Measurements from ENCODE around the gene CALY. TPM values are rescaled to one million over a fixed set of nuclear protein-coding genes. Genes with fewer than 3 reads are reported as not detected.
A peak's percentile ranks its signal among the peaks of the same experiment; 100 is the strongest.

The CALY gene
- total and polyA plus RNA-seq, 8 donors, result 0.22 to 0.55 (median 0.27) TPM; not detected in 5

- Histone ChIP-seq H3K36me3 (no peaks in the 10 kb centered on the region), H3K4me1 (peaks cover 4 to 24% of the 10 kb centered on the region in 2 donors), H3K27me3 (peaks cover 50 to 92% of the 10 kb centered on the region in 2 donors), H3K9me3 (no peaks in the 10 kb centered on the region), H3K4me3 (no peak overlapping the region), H3K27ac (no peak overlapping the region)
- intact Hi-C loops (cut with DNase I), result no loop called here
- peak in 1 of 4 donors; percentile 61 for DNase-seq
- TF ChIP-seq CTCF (IDR thresholded peaks at IDR 0.05), result no peak
- no peak for ATAC-seq
These were observed 8.0 kb downstream of the CALY start for GRCh38 chr10:133328358-133329343.

GRCh38 chr10:133327651-133328357 is 8.9 kb downstream of the CALY start:
- intact Hi-C loops (cut with DNase I), result no loop called here
- peaks cover 50 to 95% of the 10 kb centered on the region in 2 donors for H3K27me3 ChIP-seq
- no peak overlapping the region for H3K27ac ChIP-seq
- no peaks in the 10 kb centered on the region for H3K9me3 ChIP-seq
- TF ChIP-seq CTCF (IDR thresholded peaks at IDR 0.05), result no peak
- ATAC-seq (no peak), DNase-seq (peak in 1 of 4 donors; percentile 62)
- H3K4me1 ChIP-seq, result peaks cover 4 to 24% of the 10 kb centered on the region in 2 donors
- H3K4me3 ChIP-seq, result no peak overlapping the region
- H3K36me3 ChIP-seq, result no peaks in the 10 kb centered on the region

GRCh38 chr10:133326745-133327650 is 9.7 kb downstream of the CALY start:
- DNase-seq (peak in 1 of 4 donors; percentile 53), ATAC-seq (no peak)
- Histone ChIP-seq H3K4me3 (no peak overlapping the region), H3K9me3 (no peaks in the 10 kb centered on the region), H3K27ac (no peak overlapping the region), H3K36me3 (no peaks in the 10 kb centered on the region), H3K4me1 (peaks cover 4 to 24% of the 10 kb centered on the region in 2 donors), H3K27me3 (peaks cover 48 to 89% of the 10 kb centered on the region in 2 donors)
- no peak for TF ChIP-seq CTCF (IDR thresholded peaks at IDR 0.05)
- intact Hi-C loops (cut with DNase I), result no loop called here

GRCh38 chr10:133326223-133326551 is 10.5 kb downstream of the CALY start:
- H3K27ac ChIP-seq, result no peak overlapping the region
- ATAC-seq (no peak), DNase-seq (no peak)
- no peak overlapping the region for H3K4me3 ChIP-seq
- peaks cover 4 to 24% of the 10 kb centered on the region in 2 donors for H3K4me1 ChIP-seq
- H3K9me3 ChIP-seq, result no peaks in the 10 kb centered on the region
- H3K27me3 ChIP-seq, result peaks cover 44 to 81% of the 10 kb centered on the region in 2 donors
- intact Hi-C loops (cut with DNase I), result no loop called here
- no peaks in the 10 kb centered on the region for H3K36me3 ChIP-seq
- TF ChIP-seq CTCF (IDR thresholded peaks at IDR 0.05), result no peak

Data from left lung (tissue), 10 donors.